HL-60 (cell line): ENCODE measurements around the gene TBC1D9B.

Experiments used
- CTCF ChIP-seq: IDR thresholded peaks from one replicate; pipeline ENCODE4 v1.5.1; 2011; ENCODE audit warnings: low read length, control low read depth, inconsistent platforms; ENCODE audit not compliant: insufficient read depth
- POLR2AphosphoS5 ChIP-seq: IDR thresholded peaks from 2 replicates; pipeline ENCODE4 v1.6.1; 2012; ENCODE audit warnings: low read depth
- REST ChIP-seq: IDR thresholded peaks from 2 replicates; pipeline ENCODE4 v1.6.1; 2012; ENCODE audit warnings: low read depth; ENCODE audit not compliant: insufficient replicate concordance

GRCh38 chr5:179812997-179813607 is 94.6 kb downstream of the TBC1D9B start:
- TF ChIP-seq CTCF, result no peak
- TF ChIP-seq REST, result no peak
- no peak for TF ChIP-seq POLR2AphosphoS5
